WTC11 (cell line): ENCODE data around the gene TRIM62. TPM values are rescaled to one million over a fixed set of nuclear protein-coding genes. Genes with fewer than 3 reads are reported as not detected.

Source experiments
- ATAC-seq: fragments of 200-7000 bp; cut with Tn5 transposase; 2 replicates; pipeline ENCODE4 v1.10.0; 2021; ENCODE audit warnings: mild to moderate bottlenecking, moderate library complexity
- CTCF ChIA-PET: fragments of 300-600 bp; sonication (Branson Sonifier 250); formaldehyde crosslinking; loops from one replicate; lab custom pipeline; 2021; ENCODE audit warnings: antibody characterized with exemption; lab: Charles Lee
- POLR2A ChIA-PET: fragments of 350-600 bp; sonication (Branson Sonifier 250); formaldehyde crosslinking; loops from one replicate; lab custom pipeline; 2021; ENCODE audit warnings: antibody characterized with exemption; lab: Charles Lee
- DNase-seq: peaks from one replicate; pipeline ENCODE4 v3.0.0; 2021; ENCODE audit warnings: low spot score
- H3K27ac Mint-ChIP-seq: 2 replicates; pipeline ENCODE4 v1.8.0; 2021; ENCODE audit warnings: mixed read lengths
- H3K27me3 Mint-ChIP-seq: 2 replicates; pipeline ENCODE4 v1.8.0; 2021; ENCODE audit warnings: low read depth, mild to moderate bottlenecking, moderate library complexity, mixed read lengths
- H3K36me3 Mint-ChIP-seq: 2 replicates; pipeline ENCODE4 v1.8.0; 2021; ENCODE audit warnings: mixed read lengths
- H3K4me1 Mint-ChIP-seq: 2 replicates; pipeline ENCODE4 v1.8.0; 2022; ENCODE audit warnings: mixed read lengths
- H3K4me3 Mint-ChIP-seq: 2 replicates; pipeline ENCODE4 v1.8.0; 2021; ENCODE audit warnings: mild to moderate bottlenecking, moderate library complexity, mixed read lengths
- H3K9me3 Mint-ChIP-seq: 2 replicates; pipeline ENCODE4 v1.8.0; 2021; ENCODE audit warnings: mixed read lengths
- CREM ChIP-seq: sonication (generic); formaldehyde crosslinking; IDR thresholded peaks from 2 replicates; pipeline ENCODE4 v1.8.1; 2022; ENCODE audit warnings: mild to moderate bottlenecking, missing genetic modification reagents, moderate library complexity
- ELF4 ChIP-seq: sonication (generic); formaldehyde crosslinking; IDR thresholded peaks from 2 replicates; pipeline ENCODE4 v1.8.1; 2022; ENCODE audit warnings: low read depth, mild to moderate bottlenecking, moderate library complexity, missing genetic modification reagents
- FOXK1 ChIP-seq: sonication (generic); formaldehyde crosslinking; IDR thresholded peaks from 2 replicates; pipeline ENCODE4 v1.8.0; 2022; ENCODE audit warnings: mild to moderate bottlenecking, moderate library complexity, missing genetic modification reagents
- HMGA2 ChIP-seq: fragments of 250-450 bp; sonication (Bioruptor Pico); IDR thresholded peaks from 2 replicates; pipeline ENCODE4 v1.4.0; 2021; ENCODE audit warnings: mild to moderate bottlenecking, moderate library complexity
- IRF1 ChIP-seq: sonication (generic); formaldehyde crosslinking; IDR thresholded peaks from 2 replicates; pipeline ENCODE4 v1.8.0; 2023; ENCODE audit warnings: missing genetic modification reagents
- JAZF1 ChIP-seq: fragments of 250-450 bp; sonication (Bioruptor Pico); IDR thresholded peaks from 2 replicates; pipeline ENCODE4 v1.9.0; 2021; ENCODE audit warnings: moderate library complexity, mild to moderate bottlenecking, inconsistent platforms
- KAT7 ChIP-seq: sonication (generic); formaldehyde crosslinking; IDR thresholded peaks from 2 replicates; pipeline ENCODE4 v1.8.1; 2023; ENCODE audit warnings: missing genetic modification reagents, mild to moderate bottlenecking, borderline replicate concordance
- NFATC4 ChIP-seq: fragments of 250-450 bp; sonication (Bioruptor Pico); IDR thresholded peaks from 2 replicates; pipeline ENCODE4 v1.9.0; 2021; ENCODE audit warnings: mild to moderate bottlenecking
- NR1H2 ChIP-seq: sonication (generic); formaldehyde crosslinking; IDR thresholded peaks from 2 replicates; pipeline ENCODE4 v1.9.0; 2021; ENCODE audit warnings: mild to moderate bottlenecking, moderate library complexity, missing genetic modification reagents
- NR2C2 ChIP-seq: sonication (generic); formaldehyde crosslinking; IDR thresholded peaks from 2 replicates; pipeline ENCODE4 v1.8.0; 2022; ENCODE audit warnings: mild to moderate bottlenecking, missing genetic modification reagents
- NR3C1 ChIP-seq: sonication (generic); formaldehyde crosslinking; conservative IDR thresholded peaks from 2 replicates; pipeline ENCODE4 v1.8.1; 2023; ENCODE audit warnings: low read depth, mild to moderate bottlenecking, missing genetic modification reagents
- RELA ChIP-seq: sonication (generic); formaldehyde crosslinking; IDR thresholded peaks from 2 replicates; pipeline ENCODE4 v1.8.1; 2022; ENCODE audit warnings: missing genetic modification reagents, mild to moderate bottlenecking, borderline replicate concordance
- SOX15 ChIP-seq: fragments of 250-450 bp; sonication (Bioruptor Pico); IDR thresholded peaks from 2 replicates; pipeline ENCODE4 v1.9.0; 2021; ENCODE audit warnings: mild to moderate bottlenecking
- SP1 ChIP-seq: sonication (generic); formaldehyde crosslinking; conservative IDR thresholded peaks from 2 replicates; pipeline ENCODE4 v1.8.1; 2022; ENCODE audit warnings: missing genetic modification reagents
- TEAD4 ChIP-seq: sonication (generic); formaldehyde crosslinking; IDR thresholded peaks from 2 replicates; pipeline ENCODE4 v1.8.0; 2022; ENCODE audit warnings: mild to moderate bottlenecking, missing genetic modification reagents
- ZMAT4 ChIP-seq: fragments of 250-450 bp; sonication (Bioruptor Pico); IDR thresholded peaks from 2 replicates; pipeline ENCODE4 v1.9.0; 2021; ENCODE audit warnings: mild to moderate bottlenecking
- ZNF317 ChIP-seq: sonication (generic); formaldehyde crosslinking; IDR thresholded peaks from 2 replicates; pipeline ENCODE4 v1.8.1; 2023; ENCODE audit warnings: low read depth, mild to moderate bottlenecking, moderate library complexity, missing genetic modification reagents, borderline replicate concordance
- ZNF671 ChIP-seq: fragments of 250-450 bp; sonication (Bioruptor Pico); IDR thresholded peaks from 2 replicates; pipeline ENCODE4 v1.8.0; 2021; ENCODE audit warnings: mild to moderate bottlenecking
- total RNA-seq: library from RNA; stranded (reverse); gene quantifications from 3 replicates; pipeline ENCODE4 v1.2.3, GENCODE V29; 2021
- TF ChIP-seq, protein P1 (sequence below): fragments of 250-450 bp; sonication (Bioruptor Pico); IDR thresholded peaks from 2 replicates; pipeline ENCODE4 v1.8.0; 2021; ENCODE audit warnings: mild to moderate bottlenecking
- TF ChIP-seq, protein P2 (sequence below): fragments of 250-450 bp; sonication (Bioruptor Pico); conservative IDR thresholded peaks from 2 replicates; pipeline ENCODE4 v1.9.0; 2021; ENCODE audit warnings: mild to moderate bottlenecking
- TF ChIP-seq, protein P3 (sequence below): fragments of 250-450 bp; sonication (Bioruptor Pico); IDR thresholded peaks from 2 replicates; pipeline ENCODE4 v1.9.0; 2021; ENCODE audit warnings: mild to moderate bottlenecking, borderline replicate concordance
- TF ChIP-seq, protein P4 (sequence below): sonication (generic); formaldehyde crosslinking; IDR thresholded peaks from 2 replicates; pipeline ENCODE4 v1.8.0; 2022; ENCODE audit warnings: mild to moderate bottlenecking, missing genetic modification reagents

TRIM62 gene
- total RNA-seq, 1 experiment from 2014 or later: 13.6 TPM

DNA sequence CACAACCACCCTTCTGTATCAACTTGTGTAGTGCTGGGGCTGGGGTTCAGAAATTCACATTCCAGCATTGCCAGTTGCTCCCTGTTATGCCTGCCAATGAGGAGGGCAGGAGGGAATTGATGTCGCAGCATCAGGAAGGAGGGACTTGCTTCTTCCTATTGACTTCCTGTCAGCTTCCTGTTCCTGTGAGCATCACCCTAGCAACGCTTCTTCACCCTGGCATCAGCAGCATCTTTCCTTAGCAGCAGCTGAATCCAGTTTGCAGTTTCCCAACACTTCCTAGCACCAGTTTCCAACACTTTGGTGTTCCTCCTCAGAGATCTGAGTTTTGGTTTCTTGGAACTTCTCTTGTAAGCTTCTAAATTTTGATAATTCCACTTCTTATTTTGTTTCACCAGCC is 8.9 kb upstream of the TRIM62 start:
- TF ChIP-seq CREM (CRISPR knock-in tag) (no peak), ZNF671 (CRISPR knock-in tag) (no peak)
- CTCF ChIA-PET: interaction anchor here (1.4 to 3.9 kb wide), 2 partner anchors 9 to 53 kb away, joined by 4 to 12 read pairs; partner anchors contain the start of gene TRIM62
- DNase-seq (no peak), ATAC-seq (no peak)
- Mint-ChIP-seq H3K36me3 (no peaks in the 10 kb centered on the region), H3K4me1 (no peaks in the 10 kb centered on the region), H3K4me3 (no peak overlapping the region), H3K27ac (no peak overlapping the region), H3K27me3 (peaks cover 52% of the 10 kb centered on the region), H3K9me3 (no peaks in the 10 kb centered on the region)
- POLR2A ChIA-PET: no interaction called here

GRCh38 chr1:33188572-33189275 is 6.9 kb upstream of the TRIM62 start:
- DNase-seq (no peak), ATAC-seq (no peak)
- CTCF ChIA-PET: interaction anchor here (0.7 to 3.9 kb wide), 2 partner anchors 51 to 107 kb away, joined by 3 to 12 read pairs; no protein-coding TSS in a partner anchor
- Mint-ChIP-seq H3K9me3 (no peaks in the 10 kb centered on the region), H3K27ac (no peak overlapping the region), H3K4me1 (no peaks in the 10 kb centered on the region), H3K4me3 (no peak overlapping the region), H3K36me3 (no peaks in the 10 kb centered on the region), H3K27me3 (peaks cover 50% of the 10 kb centered on the region)
- POLR2A ChIA-PET: no interaction called here
- TF ChIP-seq NR3C1 (CRISPR knock-in tag): no peak
- TF ChIP-seq SOX15 (CRISPR knock-in tag): no peak
- no peak for TF ChIP-seq JAZF1 (CRISPR knock-in tag)
- TF ChIP-seq NR1H2 (CRISPR knock-in tag): no peak
- TF ChIP-seq, protein P1, sequence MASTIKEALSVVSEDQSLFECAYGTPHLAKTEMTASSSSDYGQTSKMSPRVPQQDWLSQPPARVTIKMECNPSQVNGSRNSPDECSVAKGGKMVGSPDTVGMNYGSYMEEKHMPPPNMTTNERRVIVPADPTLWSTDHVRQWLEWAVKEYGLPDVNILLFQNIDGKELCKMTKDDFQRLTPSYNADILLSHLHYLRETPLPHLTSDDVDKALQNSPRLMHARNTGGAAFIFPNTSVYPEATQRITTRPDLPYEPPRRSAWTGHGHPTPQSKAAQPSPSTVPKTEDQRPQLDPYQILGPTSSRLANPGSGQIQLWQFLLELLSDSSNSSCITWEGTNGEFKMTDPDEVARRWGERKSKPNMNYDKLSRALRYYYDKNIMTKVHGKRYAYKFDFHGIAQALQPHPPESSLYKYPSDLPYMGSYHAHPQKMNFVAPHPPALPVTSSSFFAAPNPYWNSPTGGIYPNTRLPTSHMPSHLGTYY: no peak
- TF ChIP-seq, protein P2, sequence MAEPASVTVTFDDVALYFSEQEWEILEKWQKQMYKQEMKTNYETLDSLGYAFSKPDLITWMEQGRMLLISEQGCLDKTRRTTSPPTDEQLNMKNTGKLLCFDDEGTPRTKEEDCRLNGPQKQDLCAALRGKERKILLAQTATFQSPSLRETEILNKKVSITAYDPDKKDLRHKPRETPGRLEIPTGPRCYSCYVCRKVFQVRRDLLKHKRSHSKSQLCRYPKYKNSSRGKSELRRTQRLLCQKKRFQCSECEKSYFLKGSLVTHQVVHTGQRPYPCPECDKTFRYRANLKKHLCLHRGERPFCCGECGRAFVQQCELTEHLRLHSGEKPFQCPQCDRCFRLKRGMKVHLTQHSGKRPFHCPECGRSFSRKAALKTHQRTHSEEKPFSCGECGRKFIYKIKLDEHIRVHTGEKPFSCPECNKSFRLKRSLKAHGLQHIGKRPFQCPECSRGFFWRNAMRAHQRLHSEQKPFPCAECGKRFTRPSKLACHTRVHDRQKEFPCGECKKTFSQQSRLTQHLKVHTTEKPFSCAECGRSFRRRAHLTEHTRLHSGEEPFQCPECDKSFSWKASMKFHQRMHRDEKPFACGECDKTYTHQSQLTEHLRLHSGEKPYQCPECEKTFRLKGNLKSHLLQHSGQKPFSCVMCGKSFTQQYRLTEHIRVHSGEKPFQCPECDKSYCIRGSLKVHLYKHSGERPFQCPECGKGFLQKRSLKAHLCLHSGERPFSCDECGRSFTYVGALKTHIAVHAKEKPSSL (CRISPR knock-in tag): no peak
- no peak for TF ChIP-seq RELA (CRISPR knock-in tag)
- no peak for TF ChIP-seq NR2C2
- no peak for TF ChIP-seq KAT7 (CRISPR knock-in tag)
- no peak for TF ChIP-seq ZMAT4 (CRISPR knock-in tag)
- no peak for TF ChIP-seq ELF4 (CRISPR knock-in tag)
- TF ChIP-seq HMGA2 (CRISPR knock-in tag): no peak
- TF ChIP-seq SP1 (CRISPR knock-in tag): no peak

GRCh38 chr1:33186936-33187335 is 5.1 kb upstream of the TRIM62 start:
- no peaks in the 10 kb centered on the region for H3K36me3 Mint-ChIP-seq
- TF ChIP-seq TEAD4 (CRISPR knock-in tag) (no peak), NR2C2 (no peak), ZNF317 (CRISPR knock-in tag) (no peak), IRF1 (CRISPR knock-in tag) (no peak), FOXK1 (CRISPR knock-in tag) (no peak), NFATC4 (CRISPR knock-in tag) (no peak)
- TF ChIP-seq, protein P3, sequence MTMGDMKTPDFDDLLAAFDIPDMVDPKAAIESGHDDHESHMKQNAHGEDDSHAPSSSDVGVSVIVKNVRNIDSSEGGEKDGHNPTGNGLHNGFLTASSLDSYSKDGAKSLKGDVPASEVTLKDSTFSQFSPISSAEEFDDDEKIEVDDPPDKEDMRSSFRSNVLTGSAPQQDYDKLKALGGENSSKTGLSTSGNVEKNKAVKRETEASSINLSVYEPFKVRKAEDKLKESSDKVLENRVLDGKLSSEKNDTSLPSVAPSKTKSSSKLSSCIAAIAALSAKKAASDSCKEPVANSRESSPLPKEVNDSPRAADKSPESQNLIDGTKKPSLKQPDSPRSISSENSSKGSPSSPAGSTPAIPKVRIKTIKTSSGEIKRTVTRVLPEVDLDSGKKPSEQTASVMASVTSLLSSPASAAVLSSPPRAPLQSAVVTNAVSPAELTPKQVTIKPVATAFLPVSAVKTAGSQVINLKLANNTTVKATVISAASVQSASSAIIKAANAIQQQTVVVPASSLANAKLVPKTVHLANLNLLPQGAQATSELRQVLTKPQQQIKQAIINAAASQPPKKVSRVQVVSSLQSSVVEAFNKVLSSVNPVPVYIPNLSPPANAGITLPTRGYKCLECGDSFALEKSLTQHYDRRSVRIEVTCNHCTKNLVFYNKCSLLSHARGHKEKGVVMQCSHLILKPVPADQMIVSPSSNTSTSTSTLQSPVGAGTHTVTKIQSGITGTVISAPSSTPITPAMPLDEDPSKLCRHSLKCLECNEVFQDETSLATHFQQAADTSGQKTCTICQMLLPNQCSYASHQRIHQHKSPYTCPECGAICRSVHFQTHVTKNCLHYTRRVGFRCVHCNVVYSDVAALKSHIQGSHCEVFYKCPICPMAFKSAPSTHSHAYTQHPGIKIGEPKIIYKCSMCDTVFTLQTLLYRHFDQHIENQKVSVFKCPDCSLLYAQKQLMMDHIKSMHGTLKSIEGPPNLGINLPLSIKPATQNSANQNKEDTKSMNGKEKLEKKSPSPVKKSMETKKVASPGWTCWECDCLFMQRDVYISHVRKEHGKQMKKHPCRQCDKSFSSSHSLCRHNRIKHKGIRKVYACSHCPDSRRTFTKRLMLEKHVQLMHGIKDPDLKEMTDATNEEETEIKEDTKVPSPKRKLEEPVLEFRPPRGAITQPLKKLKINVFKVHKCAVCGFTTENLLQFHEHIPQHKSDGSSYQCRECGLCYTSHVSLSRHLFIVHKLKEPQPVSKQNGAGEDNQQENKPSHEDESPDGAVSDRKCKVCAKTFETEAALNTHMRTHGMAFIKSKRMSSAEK: no peak
- TF ChIP-seq, protein P4, sequence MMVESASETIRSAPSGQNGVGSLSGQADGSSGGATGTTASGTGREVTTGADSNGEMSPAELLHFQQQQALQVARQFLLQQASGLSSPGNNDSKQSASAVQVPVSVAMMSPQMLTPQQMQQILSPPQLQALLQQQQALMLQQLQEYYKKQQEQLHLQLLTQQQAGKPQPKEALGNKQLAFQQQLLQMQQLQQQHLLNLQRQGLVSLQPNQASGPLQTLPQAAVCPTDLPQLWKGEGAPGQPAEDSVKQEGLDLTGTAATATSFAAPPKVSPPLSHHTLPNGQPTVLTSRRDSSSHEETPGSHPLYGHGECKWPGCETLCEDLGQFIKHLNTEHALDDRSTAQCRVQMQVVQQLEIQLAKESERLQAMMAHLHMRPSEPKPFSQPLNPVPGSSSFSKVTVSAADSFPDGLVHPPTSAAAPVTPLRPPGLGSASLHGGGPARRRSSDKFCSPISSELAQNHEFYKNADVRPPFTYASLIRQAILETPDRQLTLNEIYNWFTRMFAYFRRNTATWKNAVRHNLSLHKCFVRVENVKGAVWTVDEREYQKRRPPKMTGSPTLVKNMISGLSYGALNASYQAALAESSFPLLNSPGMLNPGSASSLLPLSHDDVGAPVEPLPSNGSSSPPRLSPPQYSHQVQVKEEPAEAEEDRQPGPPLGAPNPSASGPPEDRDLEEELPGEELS (CRISPR knock-in tag): no peak

More at GRCh38 chr1:33186936-33187335, 5.1 kb upstream of the TRIM62 start:
- Mint-ChIP-seq H3K9me3 (no peaks in the 10 kb centered on the region), H3K27ac (no peak overlapping the region), H3K4me1 (peaks cover 15% of the 10 kb centered on the region), H3K4me3 (no peak overlapping the region), H3K27me3 (peaks cover 37% of the 10 kb centered on the region)
- ATAC-seq (no peak), DNase-seq (no peak)
- POLR2A ChIA-PET: no interaction called here
- CTCF ChIA-PET: interaction anchor here (1.0 to 3.9 kb wide), 2 partner anchors 32 to 49 kb away, joined by 3 to 12 read pairs; no protein-coding TSS in a partner anchor
